ENCODE measurements around the gene CEACAM19. TPM values are rescaled to one million over a fixed set of nuclear protein-coding genes. Genes with fewer than 3 reads are reported as not detected.

Gene CEACAM19
- total RNA-seq, 2 experiments from 2014 or later, result 0.63 TPM; not detected in 1

- H3K4me1 Mint-ChIP-seq, result peaks cover 18% of the 10 kb centered on the region
- DNase-seq (no peak), ATAC-seq (no peak)
- CTCF ChIA-PET, result interaction anchor here (1.1 to 8.7 kb wide), 2 partner anchors 37 to 41 kb away, joined by 3 to 98 read pairs; no protein-coding TSS in a partner anchor
- H3K36me3 Mint-ChIP-seq, result no peaks in the 10 kb centered on the region
- no peak overlapping the region for H3K4me3 Mint-ChIP-seq
- H3K27ac Mint-ChIP-seq, result no peak overlapping the region
- H3K27me3 Mint-ChIP-seq, result peaks cover 39% of the 10 kb centered on the region
- no peaks in the 10 kb centered on the region for H3K9me3 Mint-ChIP-seq (ENCODE audit: low read depth)
Observed at GRCh38 chr19:44686896-44687295, 15.6 kb downstream of the CEACAM19 start.

DNA sequence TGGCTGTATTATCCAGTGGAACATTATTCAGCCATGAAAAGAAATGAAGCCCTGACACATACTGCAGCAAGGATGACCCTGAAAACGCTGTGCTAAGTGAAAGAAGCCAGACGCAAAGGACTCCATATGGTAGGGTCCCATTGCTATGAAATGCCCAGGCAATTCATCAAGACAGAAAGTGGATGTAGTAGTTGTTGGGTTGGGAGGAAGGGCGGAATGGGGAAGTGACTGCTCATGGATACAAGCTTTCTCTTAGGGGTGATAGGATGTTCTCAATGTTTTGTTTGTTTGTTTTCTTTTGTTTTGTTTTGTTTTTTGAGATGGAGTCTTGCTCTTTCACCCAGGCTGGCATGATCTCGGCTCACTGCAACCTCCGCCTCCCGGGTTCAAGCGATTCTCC is 16.6 kb downstream of the CEACAM19 start:
- H3K36me3 Mint-ChIP-seq, result no peaks in the 10 kb centered on the region
- H3K27ac Mint-ChIP-seq, result no peak overlapping the region
- H3K27me3 Mint-ChIP-seq, result peaks cover 48% of the 10 kb centered on the region
- ATAC-seq, result no peak
- H3K9me3 Mint-ChIP-seq (ENCODE audit: low read depth), result no peaks in the 10 kb centered on the region
- CTCF ChIA-PET, result interaction anchor here (0.7 to 8.7 kb wide), 5 partner anchors 22 to 157 kb away, joined by 3 to 117 read pairs (median 5); no protein-coding TSS in a partner anchor
- DNase-seq, result no peak
- peaks cover 28% of the 10 kb centered on the region for H3K4me1 Mint-ChIP-seq
- H3K4me3 Mint-ChIP-seq, result no peak overlapping the region

- CTCF ChIA-PET, result interaction anchor here (0.6 to 8.7 kb wide), 27 partner anchors 9 to 265 kb away, joined by 3 to 117 read pairs (median 4); partner anchors contain the start of genes CLPTM1 and NECTIN2
- Mint-ChIP-seq H3K36me3 (no peaks in the 10 kb centered on the region), H3K27ac (no peak overlapping the region), H3K27me3 (peaks cover 49% of the 10 kb centered on the region), H3K4me3 (no peak overlapping the region), H3K4me1 (peaks cover 31% of the 10 kb centered on the region), H3K9me3 (ENCODE audit: low read depth) (no peaks in the 10 kb centered on the region)
- ATAC-seq (peak; percentile 53), DNase-seq (peak; percentile 79)
Observed at GRCh38 chr19:44689290-44690130, 18.2 kb downstream of the CEACAM19 start.

DNA sequence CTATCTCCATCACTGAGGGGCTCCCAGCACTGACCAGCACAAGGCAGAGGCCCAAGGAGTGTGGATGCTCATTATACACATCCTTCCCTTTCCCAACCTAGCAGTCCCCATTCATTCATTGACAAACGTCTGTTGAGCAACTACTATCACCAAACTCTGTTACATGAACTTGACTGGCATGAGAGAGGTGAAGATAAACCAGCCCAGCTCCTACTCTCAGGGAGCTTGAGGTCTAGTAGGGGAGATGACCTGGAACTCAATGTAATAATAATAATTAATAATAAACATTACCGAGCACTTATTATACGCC is 18.8 kb downstream of the CEACAM19 start:
- H3K4me1 Mint-ChIP-seq, result peaks cover 27% of the 10 kb centered on the region
- peaks cover 46% of the 10 kb centered on the region for H3K27me3 Mint-ChIP-seq
- no peak overlapping the region for H3K4me3 Mint-ChIP-seq
- CTCF ChIA-PET, result interaction anchor here (1.0 to 8.7 kb wide), 20 partner anchors 10 to 265 kb away, joined by 3 to 117 read pairs (median 6); partner anchors contain the start of genes CLPTM1 and NECTIN2
- no peak overlapping the region for H3K27ac Mint-ChIP-seq
- ATAC-seq, result no peak
- DNase-seq, result no peak
- no peaks in the 10 kb centered on the region for H3K9me3 Mint-ChIP-seq (ENCODE audit: low read depth)
- H3K36me3 Mint-ChIP-seq, result no peaks in the 10 kb centered on the region

DNA sequence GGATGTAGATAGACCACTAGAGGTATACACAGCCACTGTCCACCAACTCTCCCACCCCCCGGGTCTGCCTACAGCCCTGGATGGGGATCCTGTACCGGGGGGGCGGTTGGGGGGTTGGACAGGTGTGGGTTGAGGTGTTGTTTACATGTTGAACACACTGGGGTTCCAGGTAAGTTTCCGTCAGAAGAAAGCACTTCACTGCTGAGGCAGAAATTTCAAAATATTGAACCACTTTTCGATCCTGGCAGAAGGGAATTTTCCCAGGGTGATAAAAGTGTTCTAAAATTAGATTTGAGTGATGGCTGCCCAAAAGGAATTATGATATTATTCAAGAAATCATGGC is 21.1 kb downstream of the CEACAM19 start:
- Mint-ChIP-seq H3K27me3 (peaks cover 51% of the 10 kb centered on the region), H3K4me3 (peak overlapping the region; percentile 26), H3K27ac (no peak overlapping the region), H3K9me3 (ENCODE audit: low read depth) (no peaks in the 10 kb centered on the region), H3K36me3 (no peaks in the 10 kb centered on the region), H3K4me1 (peaks cover 25% of the 10 kb centered on the region)
- ATAC-seq (peak; percentile 20), DNase-seq (no peak)
- CTCF ChIA-PET, result interaction anchor here (1.0 to 8.7 kb wide), 3 partner anchors 32 to 92 kb away, joined by 4 to 117 read pairs (median 98); no protein-coding TSS in a partner anchor

- peaks cover 54% of the 10 kb centered on the region for H3K27me3 Mint-ChIP-seq
- ATAC-seq, result no peak
- H3K27ac Mint-ChIP-seq, result no peak overlapping the region
- no peak for DNase-seq
- H3K4me1 Mint-ChIP-seq, result peaks cover 23% of the 10 kb centered on the region
- no peak overlapping the region for H3K4me3 Mint-ChIP-seq
- CTCF ChIA-PET, result interaction anchor here (1.0 to 8.7 kb wide), 4 partner anchors 9 to 79 kb away, joined by 3 to 117 read pairs (median 52); no protein-coding TSS in a partner anchor
- H3K36me3 Mint-ChIP-seq, result no peaks in the 10 kb centered on the region
- no peaks in the 10 kb centered on the region for H3K9me3 Mint-ChIP-seq (ENCODE audit: low read depth)
Observed at GRCh38 chr19:44694184-44694579, 22.9 kb downstream of the CEACAM19 start.

DNA sequence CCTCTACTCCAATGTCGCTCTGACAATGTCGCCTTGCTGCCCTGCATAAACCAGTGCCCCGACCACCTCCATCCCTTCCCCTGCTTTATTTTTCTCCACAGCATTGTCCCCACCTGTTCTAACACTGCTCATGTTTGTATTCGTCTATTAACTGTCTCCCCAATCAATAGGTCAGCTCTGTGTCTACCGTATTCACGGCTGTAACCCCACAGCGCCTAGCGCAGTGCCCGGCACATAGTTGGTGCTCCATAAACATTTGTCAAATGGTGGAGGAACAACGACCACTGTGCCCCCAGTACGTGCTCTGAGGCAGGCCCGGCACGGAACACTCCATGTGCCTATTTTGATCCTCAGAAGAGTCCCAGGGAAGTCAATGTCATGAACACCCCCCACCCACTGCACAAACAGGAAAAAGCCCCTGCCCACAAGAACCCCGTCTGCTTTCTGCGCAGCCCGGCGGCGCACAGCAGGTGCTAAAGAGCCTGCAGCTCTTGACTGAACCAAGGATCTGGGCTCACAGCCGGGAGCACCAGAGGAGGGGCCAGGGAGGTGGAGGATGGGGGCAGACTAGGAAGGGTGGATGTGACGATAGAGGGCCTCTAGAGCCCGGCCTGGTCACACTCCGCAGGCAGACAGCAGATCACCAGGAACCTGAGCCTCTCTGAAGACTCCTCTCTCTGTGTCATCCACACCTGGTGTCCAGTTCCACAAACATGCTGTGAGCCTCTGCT is 25.8 kb downstream of the CEACAM19 start:
- H3K36me3 Mint-ChIP-seq, result no peaks in the 10 kb centered on the region

GRCh38 chr19:44697670-44698034 is 26.4 kb downstream of the CEACAM19 start:
- Mint-ChIP-seq H3K4me1 (peaks cover 6% of the 10 kb centered on the region), H3K9me3 (ENCODE audit: low read depth) (no peaks in the 10 kb centered on the region), H3K36me3 (no peaks in the 10 kb centered on the region), H3K27ac (no peak overlapping the region), H3K4me3 (no peak overlapping the region), H3K27me3 (peaks cover 45% of the 10 kb centered on the region)
- DNase-seq, result no peak
- no peak for ATAC-seq
- CTCF ChIA-PET, result no interaction called here

More for the DNA sequence above, 25.8 kb downstream of the CEACAM19 start:
- no peak for ATAC-seq
- H3K27ac Mint-ChIP-seq, result no peak overlapping the region
- CTCF ChIA-PET, result interaction anchor here (0.7 kb wide), 2 partner anchors 15 to 90 kb away, joined by 3 to 4 read pairs; no protein-coding TSS in a partner anchor
- no peak for DNase-seq
- H3K4me1 Mint-ChIP-seq, result peaks cover 11% of the 10 kb centered on the region
- peaks cover 51% of the 10 kb centered on the region for H3K27me3 Mint-ChIP-seq
- H3K9me3 Mint-ChIP-seq (ENCODE audit: low read depth), result no peaks in the 10 kb centered on the region
- H3K4me3 Mint-ChIP-seq, result no peak overlapping the region

DNA sequence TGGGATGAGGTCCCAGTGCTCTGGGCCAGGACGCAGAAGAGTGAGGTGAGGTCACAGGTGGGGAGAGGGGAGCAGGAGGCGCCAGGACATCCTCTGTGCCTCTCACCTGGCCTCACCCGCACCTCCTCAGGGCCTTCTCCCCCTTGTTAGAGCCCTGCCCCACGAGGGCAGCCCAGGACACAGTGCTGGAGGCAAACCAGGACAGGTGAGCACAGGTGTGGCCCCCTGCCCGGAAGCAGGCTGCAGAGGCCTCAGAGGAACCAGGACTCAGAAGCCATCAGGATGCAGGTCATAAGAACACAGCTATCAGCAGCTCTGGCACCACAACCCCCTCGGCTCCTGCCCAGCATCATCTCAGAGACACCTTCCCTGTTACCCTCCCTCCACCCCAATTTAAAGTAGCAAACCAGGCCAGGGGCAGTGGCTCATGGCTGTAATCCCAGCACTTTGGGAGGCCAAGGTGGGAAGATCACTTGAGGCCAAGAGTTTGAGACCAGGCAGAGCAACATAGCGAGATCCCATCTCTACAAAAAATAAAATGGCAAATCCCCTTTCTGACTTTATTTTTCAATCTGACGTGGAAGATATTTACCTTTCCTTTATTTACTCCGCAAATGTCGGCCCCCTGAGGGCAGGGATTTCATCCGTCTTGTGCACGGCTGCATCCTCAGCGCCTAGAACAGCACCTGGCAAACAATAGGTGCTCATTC is 27.4 kb downstream of the CEACAM19 start, which contains the start of gene CEACAM16:
TSS of gene CEACAM16 (plus strand) at position 660 of the 710 bp plus-strand sequence. CDS start 2,306 bp downstream, outside the sequence.
- no peaks in the 10 kb centered on the region for H3K36me3 Mint-ChIP-seq
- CTCF ChIA-PET, result interaction anchor here (1.9 kb wide), 1 partner anchor 73 kb away, joined by 7 read pairs; no protein-coding TSS in a partner anchor

GRCh38 chr19:44700547-44700946 is 29.3 kb downstream of the CEACAM19 start:
- Mint-ChIP-seq H3K9me3 (ENCODE audit: low read depth) (no peaks in the 10 kb centered on the region), H3K36me3 (no peaks in the 10 kb centered on the region), H3K27ac (no peak overlapping the region), H3K27me3 (peaks cover 41% of the 10 kb centered on the region), H3K4me1 (no peaks in the 10 kb centered on the region), H3K4me3 (no peak overlapping the region)
- CTCF ChIA-PET, result interaction anchor here (1.9 kb wide), 1 partner anchor 71 kb away, joined by 7 read pairs; no protein-coding TSS in a partner anchor
- DNase-seq (no peak), ATAC-seq (no peak)

More for the DNA sequence above, 27.4 kb downstream of the CEACAM19 start, which contains the start of gene CEACAM16:
- no peak for DNase-seq
- Mint-ChIP-seq H3K4me3 (no peak within 1 kb of the TSS), H3K9me3 (ENCODE audit: low read depth) (no peaks in the 10 kb centered on the region), H3K27ac (no peak within 1 kb of the TSS), H3K27me3 (peaks cover 42% of the 10 kb centered on the region), H3K4me1 (peaks cover 2% of the 10 kb centered on the region)
- ATAC-seq, result no peak

- Mint-ChIP-seq H3K27ac (no peak overlapping the region), H3K4me1 (no peaks in the 10 kb centered on the region), H3K9me3 (ENCODE audit: low read depth) (no peaks in the 10 kb centered on the region), H3K4me3 (no peak overlapping the region), H3K36me3 (no peaks in the 10 kb centered on the region), H3K27me3 (peaks cover 37% of the 10 kb centered on the region)
- no peak for ATAC-seq
- no peak for DNase-seq
- CTCF ChIA-PET, result interaction anchor here (2.2 kb wide), 1 partner anchor 22 kb away, joined by 7 read pairs; no protein-coding TSS in a partner anchor
Observed at GRCh38 chr19:44701228-44701627, 29.9 kb downstream of the CEACAM19 start.

- no peak for ATAC-seq
- H3K27ac Mint-ChIP-seq, result no peak overlapping the region
- H3K27me3 Mint-ChIP-seq, result peaks cover 26% of the 10 kb centered on the region
- CTCF ChIA-PET, result interaction anchor here (1.3 to 2.2 kb wide), 3 partner anchors 8 to 68 kb away, joined by 3 to 7 read pairs (median 5); no protein-coding TSS in a partner anchor
- no peaks in the 10 kb centered on the region for H3K36me3 Mint-ChIP-seq
- H3K4me1 Mint-ChIP-seq, result no peaks in the 10 kb centered on the region
- H3K9me3 Mint-ChIP-seq (ENCODE audit: low read depth), result no peaks in the 10 kb centered on the region
- DNase-seq, result no peak
- H3K4me3 Mint-ChIP-seq, result no peak overlapping the region
Observed at GRCh38 chr19:44702551-44703176, 31.4 kb downstream of the CEACAM19 start.
